ENCODE measurements around the gene FBN1.

FBN1 gene

DNA sequence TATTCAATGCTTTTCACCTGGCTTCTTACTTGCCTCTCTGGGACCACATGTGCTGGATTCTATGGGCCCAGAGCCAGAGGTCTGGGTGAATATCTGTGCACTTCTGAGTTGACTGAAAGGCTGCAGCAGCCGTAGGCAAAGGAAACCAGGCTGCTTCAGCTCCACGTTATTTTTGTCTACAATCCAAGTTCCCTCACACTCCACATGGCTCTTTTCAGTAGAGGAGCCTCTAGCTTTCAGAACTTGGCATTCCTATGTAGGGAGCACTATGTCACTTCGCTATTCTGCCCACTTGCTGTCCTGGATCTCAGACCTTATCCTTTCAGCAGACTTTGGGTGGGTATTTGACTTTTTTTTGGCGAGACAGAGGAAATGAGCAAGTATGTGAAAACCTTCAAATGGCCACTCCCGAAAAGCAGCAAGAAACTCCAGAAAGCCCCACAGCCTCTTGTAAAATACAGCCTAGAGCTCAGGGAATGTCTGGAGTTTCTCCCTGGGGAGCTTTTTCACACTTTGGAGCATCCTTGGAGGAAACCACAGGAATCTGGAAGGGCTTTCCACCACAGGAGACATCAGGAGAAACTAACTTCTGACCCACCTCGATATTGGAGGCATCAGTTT lies 233.4 kb downstream of the FBN1 start:
- no peaks in the 10 kb centered on the region for H3K4me1 ChIP-seq (ENCODE audit: control insufficient read depth, low read depth, low read length)
- H3K9ac ChIP-seq (ENCODE audit: low read length): no peak overlapping the region
- no peak overlapping the region for H3K4me2 ChIP-seq (ENCODE audit: low read length)
- no peak overlapping the region for H3K18ac ChIP-seq (ENCODE audit: low read length)
- no peak overlapping the region for H4K8ac ChIP-seq (ENCODE audit: low read depth, low read length)
- H3K79me2 ChIP-seq (ENCODE audit: control insufficient read depth, insufficient read depth, low read length): no peaks in the 10 kb centered on the region
- no CpG with 5 or more reads among the region's 6 CpGs for WGBS (ENCODE audit: extremely low coverage, insufficient coverage, low lambda C conversion rate)
- no peak overlapping the region for H3K4me3 ChIP-seq (ENCODE audit: low read length)
- H2BK5ac ChIP-seq (ENCODE audit: low read length): no peak overlapping the region
- H3K4ac ChIP-seq (ENCODE audit: low read depth, low read length): no peak overlapping the region
- no peak overlapping the region for H3K56ac ChIP-seq (ENCODE audit: low read length)
- no peak overlapping the region for H3K23ac ChIP-seq (ENCODE audit: low read length)
- H4K5ac ChIP-seq (ENCODE audit: low read length): no peak overlapping the region
- no peak overlapping the region for H2BK120ac ChIP-seq (ENCODE audit: low read depth, low read length)
- no peak overlapping the region for H2BK15ac ChIP-seq (replicated peaks; ENCODE audit: low read depth)
- H3K36me3 ChIP-seq (ENCODE audit: control insufficient read depth, insufficient read depth, low read length): no peaks in the 10 kb centered on the region
- H3K79me1 ChIP-seq (ENCODE audit: low read length): no peaks in the 10 kb centered on the region
- H2AK5ac ChIP-seq (ENCODE audit: low read length): no peak overlapping the region
- H3K27ac ChIP-seq (ENCODE audit: low read depth, low read length): no peak overlapping the region
- peak; percentile 15 for DNase-seq
- H3K27me3 ChIP-seq (ENCODE audit: insufficient read depth, low read length, poor library complexity): no peaks in the 10 kb centered on the region

DNA sequence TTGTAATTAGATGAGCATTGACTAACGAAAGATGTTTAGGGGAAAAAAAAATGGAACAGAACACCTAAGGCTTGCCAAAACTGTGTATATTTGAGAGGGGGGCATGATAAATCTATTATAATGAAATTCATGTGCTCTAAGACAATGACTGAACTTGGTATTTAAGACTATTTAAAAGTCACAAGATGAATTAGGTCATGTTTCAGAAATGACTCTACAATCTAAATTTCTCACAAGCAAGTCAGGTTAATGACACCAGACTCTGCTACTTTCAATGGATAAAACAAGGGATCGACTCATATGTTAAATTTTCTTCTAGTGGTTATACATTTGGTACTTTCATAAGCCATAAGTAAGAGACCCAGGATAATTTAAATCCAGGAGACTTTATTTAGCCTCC lies 235.9 kb downstream of the FBN1 start:
- no peak overlapping the region for H2BK5ac ChIP-seq (ENCODE audit: low read length)
- no peak overlapping the region for H3K4me3 ChIP-seq (ENCODE audit: low read length)
- no peak overlapping the region for H3K4ac ChIP-seq (ENCODE audit: low read depth, low read length)
- no peaks in the 10 kb centered on the region for H3K36me3 ChIP-seq (ENCODE audit: control insufficient read depth, insufficient read depth, low read length)
- H3K4me1 ChIP-seq (ENCODE audit: control insufficient read depth, low read depth, low read length): no peaks in the 10 kb centered on the region
- no CpG with 5 or more reads among the region's 2 CpGs for WGBS (ENCODE audit: extremely low coverage, insufficient coverage, low lambda C conversion rate)
- no peaks in the 10 kb centered on the region for H3K79me2 ChIP-seq (ENCODE audit: control insufficient read depth, insufficient read depth, low read length)
- no peaks in the 10 kb centered on the region for H3K79me1 ChIP-seq (ENCODE audit: low read length)
- no peak overlapping the region for H3K27ac ChIP-seq (ENCODE audit: low read depth, low read length)
- no peak for DNase-seq
- no peak overlapping the region for H2BK15ac ChIP-seq (replicated peaks; ENCODE audit: low read depth)
- H4K8ac ChIP-seq (ENCODE audit: low read depth, low read length): no peak overlapping the region
- H2BK120ac ChIP-seq (ENCODE audit: low read depth, low read length): no peak overlapping the region
- no peaks in the 10 kb centered on the region for H3K27me3 ChIP-seq (ENCODE audit: insufficient read depth, low read length, poor library complexity)
- H3K4me2 ChIP-seq (ENCODE audit: low read length): no peak overlapping the region
- H3K56ac ChIP-seq (ENCODE audit: low read length): no peak overlapping the region
- H3K18ac ChIP-seq (ENCODE audit: low read length): no peak overlapping the region
- no peak overlapping the region for H3K23ac ChIP-seq (ENCODE audit: low read length)
- no peak overlapping the region for H2AK5ac ChIP-seq (ENCODE audit: low read length)
- H4K5ac ChIP-seq (ENCODE audit: low read length): no peak overlapping the region
- H3K9ac ChIP-seq (ENCODE audit: low read length): no peak overlapping the region

DNA sequence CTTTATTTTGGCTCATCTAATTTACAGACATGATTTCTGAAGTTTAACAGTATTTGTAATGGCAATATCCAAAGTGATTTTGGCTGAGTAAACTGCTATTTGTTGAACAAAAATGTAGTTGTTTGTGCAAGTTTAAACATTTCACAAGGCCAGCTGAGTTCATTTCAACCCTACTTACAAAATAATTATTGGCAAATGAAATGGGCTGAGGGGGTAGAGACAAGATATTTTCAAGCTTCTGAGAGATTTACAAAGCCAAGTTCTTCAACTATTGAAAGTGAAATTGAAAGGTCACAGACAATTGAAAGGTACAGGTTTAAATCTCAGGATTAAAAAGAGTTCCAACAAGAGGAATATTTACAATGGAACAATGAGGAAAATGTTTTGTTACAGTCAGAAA lies 237.2 kb downstream of the FBN1 start:
- Histone ChIP-seq H3K23ac (ENCODE audit: low read length) (no peak overlapping the region), H3K4me2 (ENCODE audit: low read length) (no peak overlapping the region), H3K4me1 (ENCODE audit: control insufficient read depth, low read depth, low read length) (no peaks in the 10 kb centered on the region), H3K27me3 (ENCODE audit: insufficient read depth, low read length, poor library complexity) (no peaks in the 10 kb centered on the region), H3K27ac (ENCODE audit: low read depth, low read length) (no peak overlapping the region), H4K8ac (ENCODE audit: low read depth, low read length) (no peak overlapping the region), H3K79me2 (ENCODE audit: control insufficient read depth, insufficient read depth, low read length) (no peaks in the 10 kb centered on the region), H2BK120ac (ENCODE audit: low read depth, low read length) (no peak overlapping the region), H3K4me3 (ENCODE audit: low read length) (no peak overlapping the region), H2BK5ac (ENCODE audit: low read length) (no peak overlapping the region), H3K36me3 (ENCODE audit: control insufficient read depth, insufficient read depth, low read length) (no peaks in the 10 kb centered on the region), H2BK15ac (replicated peaks; ENCODE audit: low read depth) (no peak overlapping the region), H3K79me1 (ENCODE audit: low read length) (no peaks in the 10 kb centered on the region), H3K56ac (ENCODE audit: low read length) (no peak overlapping the region), H3K9ac (ENCODE audit: low read length) (no peak overlapping the region), H3K4ac (ENCODE audit: low read depth, low read length) (no peak overlapping the region), H4K5ac (ENCODE audit: low read length) (no peak overlapping the region), H3K18ac (ENCODE audit: low read length) (no peak overlapping the region), H2AK5ac (ENCODE audit: low read length) (no peak overlapping the region)
- no peak for DNase-seq

DNA sequence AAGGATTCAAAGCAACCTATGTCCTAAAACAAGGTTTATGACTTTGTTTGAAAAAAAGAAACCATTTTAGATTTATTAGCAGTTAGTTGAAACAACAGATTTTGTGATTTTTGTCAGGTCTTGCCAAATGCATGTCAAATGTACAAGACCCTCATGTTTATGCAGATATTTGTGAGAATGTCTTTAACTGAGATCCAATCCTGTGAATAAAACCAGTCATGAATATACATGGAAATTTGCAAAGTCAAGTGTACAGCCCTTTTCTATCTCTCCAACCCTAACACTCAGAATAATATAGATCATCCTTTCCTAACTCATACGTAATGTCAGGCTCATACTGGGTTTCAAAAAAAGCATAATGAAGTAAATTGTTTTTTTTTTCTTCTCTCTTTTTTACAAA lies 237.9 kb downstream of the FBN1 start:
- Histone ChIP-seq H3K79me1 (ENCODE audit: low read length) (no peaks in the 10 kb centered on the region), H2BK5ac (ENCODE audit: low read length) (no peak overlapping the region), H3K4me2 (ENCODE audit: low read length) (no peak overlapping the region), H3K4ac (ENCODE audit: low read depth, low read length) (no peak overlapping the region), H3K4me1 (ENCODE audit: control insufficient read depth, low read depth, low read length) (no peaks in the 10 kb centered on the region), H3K23ac (ENCODE audit: low read length) (no peak overlapping the region), H3K36me3 (ENCODE audit: control insufficient read depth, insufficient read depth, low read length) (no peaks in the 10 kb centered on the region), H2BK15ac (replicated peaks; ENCODE audit: low read depth) (no peak overlapping the region), H3K27ac (ENCODE audit: low read depth, low read length) (no peak overlapping the region), H3K56ac (ENCODE audit: low read length) (no peak overlapping the region), H3K27me3 (ENCODE audit: insufficient read depth, low read length, poor library complexity) (no peaks in the 10 kb centered on the region), H2AK5ac (ENCODE audit: low read length) (no peak overlapping the region), H3K9ac (ENCODE audit: low read length) (no peak overlapping the region), H3K79me2 (ENCODE audit: control insufficient read depth, insufficient read depth, low read length) (no peaks in the 10 kb centered on the region), H3K4me3 (ENCODE audit: low read length) (no peak overlapping the region), H4K8ac (ENCODE audit: low read depth, low read length) (no peak overlapping the region), H2BK120ac (ENCODE audit: low read depth, low read length) (no peak overlapping the region), H4K5ac (ENCODE audit: low read length) (no peak overlapping the region), H3K18ac (ENCODE audit: low read length) (no peak overlapping the region)
- DNase-seq: no peak
- WGBS (ENCODE audit: extremely low coverage, insufficient coverage, low lambda C conversion rate): no CpG with 5 or more reads among the region's 1 CpG

DNA sequence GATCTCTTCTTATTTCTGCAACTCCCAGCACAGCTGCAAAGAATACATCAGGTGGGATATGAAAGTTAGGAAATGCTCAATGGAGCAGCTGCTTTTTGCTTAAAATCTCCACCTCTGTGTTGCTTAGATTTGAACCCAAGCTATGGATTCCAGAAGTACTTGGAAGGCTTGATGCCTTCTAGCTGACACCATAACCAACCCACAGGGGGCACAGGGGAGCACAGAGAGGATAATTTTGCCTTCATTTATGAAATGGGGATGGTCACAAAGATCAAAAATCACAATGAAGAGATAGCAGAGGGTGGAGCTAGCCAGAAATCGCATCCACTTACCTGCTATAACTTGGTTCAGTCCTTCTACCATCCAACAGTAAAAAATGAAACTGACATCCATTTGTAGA lies 238.6 kb downstream of the FBN1 start:
- Histone ChIP-seq H4K5ac (ENCODE audit: low read length) (no peak overlapping the region), H3K36me3 (ENCODE audit: control insufficient read depth, insufficient read depth, low read length) (no peaks in the 10 kb centered on the region), H3K79me2 (ENCODE audit: control insufficient read depth, insufficient read depth, low read length) (no peaks in the 10 kb centered on the region), H3K9ac (ENCODE audit: low read length) (no peak overlapping the region), H2BK5ac (ENCODE audit: low read length) (no peak overlapping the region), H3K23ac (ENCODE audit: low read length) (no peak overlapping the region), H3K4me3 (ENCODE audit: low read length) (no peak overlapping the region), H2BK15ac (replicated peaks; ENCODE audit: low read depth) (no peak overlapping the region), H3K27me3 (ENCODE audit: insufficient read depth, low read length, poor library complexity) (no peaks in the 10 kb centered on the region), H3K18ac (ENCODE audit: low read length) (no peak overlapping the region), H3K27ac (ENCODE audit: low read depth, low read length) (no peak overlapping the region), H3K56ac (ENCODE audit: low read length) (no peak overlapping the region), H2BK120ac (ENCODE audit: low read depth, low read length) (no peak overlapping the region), H3K79me1 (ENCODE audit: low read length) (no peaks in the 10 kb centered on the region), H4K8ac (ENCODE audit: low read depth, low read length) (no peak overlapping the region), H3K4ac (ENCODE audit: low read depth, low read length) (no peak overlapping the region), H2AK5ac (ENCODE audit: low read length) (no peak overlapping the region), H3K4me2 (ENCODE audit: low read length) (no peak overlapping the region), H3K4me1 (ENCODE audit: control insufficient read depth, low read depth, low read length) (no peaks in the 10 kb centered on the region)
- no peak for DNase-seq
- WGBS (ENCODE audit: extremely low coverage, insufficient coverage, low lambda C conversion rate): no CpG with 5 or more reads among the region's 1 CpG

DNA sequence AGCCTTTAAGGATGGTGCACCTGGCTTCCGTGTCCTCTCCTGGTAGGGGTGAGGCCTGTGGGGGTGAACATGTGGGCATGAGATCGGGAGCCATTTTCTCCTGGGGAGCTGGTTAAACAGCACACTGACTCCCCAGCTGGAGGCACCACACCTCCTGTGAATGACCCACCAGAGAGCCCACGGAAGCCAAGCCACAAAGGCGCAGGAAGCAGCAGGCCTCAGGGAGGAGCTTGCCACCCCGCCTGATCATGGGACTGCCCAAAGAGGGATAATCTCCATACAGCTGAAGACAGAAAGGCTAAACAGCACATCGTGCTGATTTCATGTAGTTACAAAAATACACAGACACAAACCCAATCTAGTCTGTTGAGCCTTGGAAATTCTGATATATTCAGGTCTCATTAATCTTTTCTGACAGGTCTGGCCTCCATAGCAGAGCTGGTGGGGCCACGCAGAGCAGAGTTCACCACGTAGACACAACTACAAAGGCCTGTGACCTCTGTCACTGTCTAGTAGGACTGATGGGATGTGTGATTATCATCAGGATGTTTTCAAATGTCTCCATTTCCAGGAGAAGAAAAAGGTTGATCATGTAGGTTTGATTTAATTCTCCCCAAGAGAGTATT lies 239.1 kb downstream of the FBN1 start:
- H2AK5ac ChIP-seq (ENCODE audit: low read length): no peak overlapping the region
- no peak overlapping the region for H3K23ac ChIP-seq (ENCODE audit: low read length)
- H3K4me1 ChIP-seq (ENCODE audit: control insufficient read depth, low read depth, low read length): no peaks in the 10 kb centered on the region
- no peak overlapping the region for H2BK15ac ChIP-seq (replicated peaks; ENCODE audit: low read depth)
- no peak overlapping the region for H3K9ac ChIP-seq (ENCODE audit: low read length)
- no peaks in the 10 kb centered on the region for H3K27me3 ChIP-seq (ENCODE audit: insufficient read depth, low read length, poor library complexity)
- no peak overlapping the region for H3K56ac ChIP-seq (ENCODE audit: low read length)
- no peak overlapping the region for H4K5ac ChIP-seq (ENCODE audit: low read length)
- H4K8ac ChIP-seq (ENCODE audit: low read depth, low read length): no peak overlapping the region
- H3K79me2 ChIP-seq (ENCODE audit: control insufficient read depth, insufficient read depth, low read length): no peaks in the 10 kb centered on the region
- H3K4me2 ChIP-seq (ENCODE audit: low read length): no peak overlapping the region
- no peak overlapping the region for H2BK120ac ChIP-seq (ENCODE audit: low read depth, low read length)
- no peak overlapping the region for H3K4ac ChIP-seq (ENCODE audit: low read depth, low read length)
- H3K36me3 ChIP-seq (ENCODE audit: control insufficient read depth, insufficient read depth, low read length): no peaks in the 10 kb centered on the region
- H3K18ac ChIP-seq (ENCODE audit: low read length): no peak overlapping the region
- no CpG with 5 or more reads among the region's 8 CpGs for WGBS (ENCODE audit: extremely low coverage, insufficient coverage, low lambda C conversion rate)
- H2BK5ac ChIP-seq (ENCODE audit: low read length): no peak overlapping the region
- no peak overlapping the region for H3K4me3 ChIP-seq (ENCODE audit: low read length)
- H3K79me1 ChIP-seq (ENCODE audit: low read length): no peaks in the 10 kb centered on the region
- H3K27ac ChIP-seq (ENCODE audit: low read depth, low read length): no peak overlapping the region
- no peak for DNase-seq

All from mesendoderm (in vitro differentiated cells).